ENCODE measurements around the gene BLNK. TPM values are rescaled to one million over a fixed set of nuclear protein-coding genes. Genes with fewer than 3 reads are reported as not detected.

BLNK gene
- total RNA-seq, 1 donor from 2014 or later = not detected

GRCh38 chr10:96260014-96260413, 11.4 kb downstream of the BLNK start:
- H3K27ac Mint-ChIP-seq (ENCODE audit: unreplicated experiment) = no peak overlapping the region
- no peak for TF ChIP-seq CTCF (IDR thresholded peaks at IDR 0.05; ENCODE audit: unreplicated experiment)
- peaks cover 12% of the 10 kb centered on the region for H3K4me1 Mint-ChIP-seq (ENCODE audit: unreplicated experiment)
- no peaks in the 10 kb centered on the region for H3K9me3 Mint-ChIP-seq (ENCODE audit: unreplicated experiment)
- H3K27me3 Mint-ChIP-seq (ENCODE audit: unreplicated experiment) = peaks cover 4% of the 10 kb centered on the region
- no peak overlapping the region for H3K4me3 Mint-ChIP-seq (ENCODE audit: unreplicated experiment)
- DNase-seq (ENCODE audit: low spot score) = no peak
- no peaks in the 10 kb centered on the region for H3K36me3 Mint-ChIP-seq (ENCODE audit: low read depth, unreplicated experiment)

GRCh38 chr10:96259150-96259549, 12.2 kb downstream of the BLNK start:
- TF ChIP-seq CTCF (IDR thresholded peaks at IDR 0.05; ENCODE audit: unreplicated experiment) = no peak
- peaks cover 12% of the 10 kb centered on the region for H3K4me1 Mint-ChIP-seq (ENCODE audit: unreplicated experiment)
- peaks cover 4% of the 10 kb centered on the region for H3K27me3 Mint-ChIP-seq (ENCODE audit: unreplicated experiment)
- H3K4me3 Mint-ChIP-seq (ENCODE audit: unreplicated experiment) = no peak overlapping the region
- no peak overlapping the region for H3K27ac Mint-ChIP-seq (ENCODE audit: unreplicated experiment)
- DNase-seq (ENCODE audit: low spot score) = no peak
- H3K36me3 Mint-ChIP-seq (ENCODE audit: low read depth, unreplicated experiment) = no peaks in the 10 kb centered on the region
- H3K9me3 Mint-ChIP-seq (ENCODE audit: unreplicated experiment) = no peaks in the 10 kb centered on the region

- no peak for TF ChIP-seq CTCF (IDR thresholded peaks at IDR 0.05; ENCODE audit: unreplicated experiment)
- Mint-ChIP-seq H3K36me3 (ENCODE audit: low read depth, unreplicated experiment) (no peaks in the 10 kb centered on the region), H3K4me3 (ENCODE audit: unreplicated experiment) (no peak overlapping the region), H3K27ac (ENCODE audit: unreplicated experiment) (peak overlapping the region; percentile 48), H3K4me1 (ENCODE audit: unreplicated experiment) (peaks cover 14% of the 10 kb centered on the region), H3K27me3 (ENCODE audit: unreplicated experiment) (peaks cover 4% of the 10 kb centered on the region), H3K9me3 (ENCODE audit: unreplicated experiment) (no peaks in the 10 kb centered on the region)
- DNase-seq (ENCODE audit: low spot score) = no peak
Observed at GRCh38 chr10:96257944-96258343, 13.4 kb downstream of the BLNK start.

- Mint-ChIP-seq H3K4me3 (ENCODE audit: unreplicated experiment) (no peak overlapping the region), H3K9me3 (ENCODE audit: unreplicated experiment) (no peaks in the 10 kb centered on the region), H3K27me3 (ENCODE audit: unreplicated experiment) (peaks cover 4% of the 10 kb centered on the region), H3K36me3 (ENCODE audit: low read depth, unreplicated experiment) (no peaks in the 10 kb centered on the region), H3K4me1 (ENCODE audit: unreplicated experiment) (peaks cover 18% of the 10 kb centered on the region), H3K27ac (ENCODE audit: unreplicated experiment) (no peak overlapping the region)
- DNase-seq (ENCODE audit: low spot score) = no peak
- no peak for TF ChIP-seq CTCF (IDR thresholded peaks at IDR 0.05; ENCODE audit: unreplicated experiment)
Observed at GRCh38 chr10:96255549-96256333, 15.6 kb downstream of the BLNK start.

- H3K36me3 Mint-ChIP-seq (ENCODE audit: low read depth, unreplicated experiment) = no peaks in the 10 kb centered on the region
- peaks cover 18% of the 10 kb centered on the region for H3K4me1 Mint-ChIP-seq (ENCODE audit: unreplicated experiment)
- peaks cover 4% of the 10 kb centered on the region for H3K27me3 Mint-ChIP-seq (ENCODE audit: unreplicated experiment)
- no peak for DNase-seq (ENCODE audit: low spot score)
- no peak for TF ChIP-seq CTCF (IDR thresholded peaks at IDR 0.05; ENCODE audit: unreplicated experiment)
- H3K27ac Mint-ChIP-seq (ENCODE audit: unreplicated experiment) = no peak overlapping the region
- H3K4me3 Mint-ChIP-seq (ENCODE audit: unreplicated experiment) = no peak overlapping the region
- H3K9me3 Mint-ChIP-seq (ENCODE audit: unreplicated experiment) = no peaks in the 10 kb centered on the region
Observed at GRCh38 chr10:96254976-96255375, 16.4 kb downstream of the BLNK start.
